K562 treated with DMSO at 1 percent for 12 hours (cell line): ENCODE measurements around the gene SPEG. TPM values are rescaled to one million over a fixed set of nuclear protein-coding genes. Genes with fewer than 3 reads are reported as not detected.

Experiments
- total RNA-seq: library from RNA; unstranded; fragments of 300-600 nt; gene quantifications from 2 replicates; pipeline ENCODE4 v1.2.3, GENCODE V29; 2022; ENCODE audit not compliant: insufficient read depth

SPEG gene
- 7.1 and 13.8 TPM in 2 replicates for total RNA-seq

DNA sequence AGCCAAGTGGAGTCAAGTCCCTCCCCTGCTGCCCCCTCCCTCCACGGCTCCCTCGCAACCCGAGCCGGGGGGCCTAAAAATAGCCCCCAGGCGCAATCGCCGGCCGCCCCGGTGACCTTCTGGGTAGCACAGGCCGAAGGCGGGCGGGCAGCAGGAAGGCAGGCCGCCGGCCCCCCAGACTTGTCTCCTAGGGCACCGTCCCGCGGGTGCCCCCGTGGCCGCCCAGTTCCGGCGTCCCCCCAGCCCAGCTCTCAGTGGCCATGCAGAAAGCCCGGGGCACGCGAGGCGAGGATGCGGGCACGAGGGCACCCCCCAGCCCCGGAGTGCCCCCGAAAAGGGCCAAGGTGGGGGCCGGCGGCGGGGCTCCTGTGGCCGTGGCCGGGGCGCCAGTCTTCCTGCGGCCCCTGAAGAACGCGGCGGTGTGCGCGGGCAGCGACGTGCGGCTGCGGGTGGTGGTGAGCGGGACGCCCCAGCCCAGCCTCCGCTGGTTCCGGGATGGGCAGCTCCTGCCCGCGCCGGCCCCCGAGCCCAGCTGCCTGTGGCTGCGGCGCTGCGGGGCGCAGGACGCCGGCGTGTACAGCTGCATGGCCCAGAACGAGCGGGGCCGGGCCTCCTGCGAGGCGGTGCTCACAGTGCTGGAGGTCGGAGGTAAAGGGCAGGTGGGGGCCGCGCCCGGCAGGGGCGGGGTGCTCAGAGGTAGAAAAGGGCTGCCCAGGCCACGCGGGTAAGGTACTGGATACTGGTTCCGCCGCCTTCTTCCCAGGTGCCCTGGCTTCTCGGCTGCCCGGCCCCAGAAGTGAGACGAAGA, at the start of gene SPEG:
TSS of gene SPEG (plus strand) at position 126 of the 808 bp plus-strand sequence. CDS start at position 261, 135 bp downstream.

DNA sequence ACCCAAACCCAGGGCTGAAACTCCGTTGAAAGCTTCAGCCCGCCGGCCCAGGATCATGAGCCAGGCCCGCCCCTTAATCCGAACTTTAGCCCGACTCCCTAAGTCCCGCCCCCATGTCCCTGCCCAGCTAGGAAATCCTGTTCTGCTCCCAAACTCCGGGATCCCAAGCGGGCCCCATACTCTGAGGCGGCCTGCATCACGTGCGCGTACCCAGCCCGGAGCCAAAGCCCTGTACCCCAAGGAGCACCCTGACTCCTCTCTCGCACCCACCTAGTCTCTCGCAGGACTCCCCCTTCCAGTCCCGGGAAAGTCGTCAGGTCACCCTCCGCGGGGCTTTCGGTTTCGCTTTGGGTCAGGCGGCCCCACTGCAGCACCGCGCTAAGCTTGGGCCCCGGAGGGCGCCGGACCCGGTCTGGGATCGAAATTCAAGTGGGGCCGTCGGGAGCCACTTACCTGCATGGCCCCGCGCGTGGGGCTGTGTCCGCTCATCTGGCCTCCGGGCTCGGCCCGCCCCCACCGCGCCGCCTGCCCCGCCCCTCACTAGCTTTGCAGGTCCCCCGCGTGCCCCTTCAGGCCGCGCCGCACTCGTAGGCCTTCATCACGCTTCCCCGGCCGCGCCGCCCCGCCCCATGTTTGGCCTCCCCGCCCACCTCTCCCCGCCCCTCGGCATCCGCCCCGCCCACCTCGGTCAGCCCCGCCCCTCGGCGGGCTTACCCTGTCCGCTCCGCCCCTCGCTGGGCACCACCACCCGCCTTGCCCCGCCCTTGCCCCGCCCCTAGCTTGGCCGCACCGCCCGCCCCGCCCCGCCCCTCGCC, 47.1 kb upstream of the SPEG start, which contains the start of gene DNPEP:
TSS of gene DNPEP (minus strand) at position 607 of the 815 bp plus-strand sequence. CDS start at position 489, 118 bp downstream.

DNA sequence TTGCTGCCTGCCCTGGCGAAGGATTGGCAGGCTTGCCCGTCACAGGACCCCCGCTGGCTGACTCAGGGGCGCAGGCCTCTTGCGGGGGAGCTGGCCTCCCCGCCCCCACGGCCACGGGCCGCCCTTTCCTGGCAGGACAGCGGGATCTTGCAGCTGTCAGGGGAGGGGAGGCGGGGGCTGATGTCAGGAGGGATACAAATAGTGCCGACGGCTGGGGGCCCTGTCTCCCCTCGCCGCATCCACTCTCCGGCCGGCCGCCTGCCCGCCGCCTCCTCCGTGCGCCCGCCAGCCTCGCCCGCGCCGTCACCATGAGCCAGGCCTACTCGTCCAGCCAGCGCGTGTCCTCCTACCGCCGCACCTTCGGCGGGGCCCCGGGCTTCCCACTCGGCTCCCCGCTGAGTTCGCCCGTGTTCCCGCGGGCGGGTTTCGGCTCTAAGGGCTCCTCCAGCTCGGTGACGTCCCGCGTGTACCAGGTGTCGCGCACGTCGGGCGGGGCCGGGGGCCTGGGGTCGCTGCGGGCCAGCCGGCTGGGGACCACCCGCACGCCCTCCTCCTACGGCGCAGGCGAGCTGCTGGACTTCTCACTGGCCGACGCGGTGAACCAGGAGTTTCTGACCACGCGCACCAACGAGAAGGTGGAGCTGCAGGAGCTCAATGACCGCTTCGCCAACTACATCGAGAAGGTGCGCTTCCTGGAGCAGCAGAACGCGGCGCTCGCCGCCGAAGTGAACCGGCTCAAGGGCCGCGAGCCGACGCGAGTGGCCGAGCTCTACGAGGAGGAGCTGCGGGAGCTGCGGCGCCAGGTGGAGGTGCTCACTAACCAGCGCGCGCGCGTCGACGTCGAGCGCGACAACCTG, 16.3 kb upstream of the SPEG start, which contains the start of gene DES:
TSS of gene DES (plus strand) at position 223 of the 857 bp plus-strand sequence. CDS start at position 309, 86 bp downstream.

DNA sequence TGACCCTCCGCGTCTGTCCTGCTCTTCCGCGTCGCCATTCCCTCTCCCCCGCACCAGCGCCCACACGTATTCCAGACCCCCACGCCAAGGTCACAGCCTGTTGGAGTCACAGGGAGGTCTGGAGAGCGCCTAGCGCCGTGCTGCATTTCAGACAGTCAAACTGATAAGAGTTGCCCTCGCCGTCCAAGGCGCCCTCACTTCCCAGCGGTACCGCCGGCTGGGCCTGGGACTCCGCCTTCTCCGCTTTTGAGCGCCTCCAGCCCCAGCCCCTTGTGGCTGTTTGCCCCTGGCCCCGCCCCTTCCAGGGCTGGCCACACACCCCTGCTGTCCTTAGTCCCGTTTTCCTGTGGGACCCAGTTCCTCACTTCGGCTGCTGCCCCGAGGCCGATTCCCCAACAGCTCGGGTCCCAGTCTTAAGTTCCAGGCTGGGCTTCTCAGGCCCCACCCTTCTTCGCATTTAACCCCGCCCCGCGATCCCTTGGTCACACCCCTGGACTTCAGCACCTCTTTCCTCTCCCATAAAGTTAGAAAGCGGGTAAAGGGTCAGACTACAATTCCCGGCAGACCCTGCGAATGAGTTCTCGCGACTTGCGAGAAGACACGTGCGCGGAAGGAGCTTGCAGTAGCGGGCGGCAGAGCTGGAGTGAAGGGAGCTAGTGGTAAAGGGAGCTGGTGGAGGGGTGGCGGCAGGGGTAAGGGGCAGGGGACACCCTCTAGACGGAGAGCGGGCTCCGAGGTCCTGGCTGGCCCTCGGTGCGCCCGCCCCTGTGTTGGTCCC, 63.8 kb downstream of the SPEG start, which contains the start of gene GMPPA:
TSS of gene GMPPA (plus strand) at position 612 of the 778 bp plus-strand sequence. CDS start 1,085 bp downstream, outside the sequence.

DNA sequence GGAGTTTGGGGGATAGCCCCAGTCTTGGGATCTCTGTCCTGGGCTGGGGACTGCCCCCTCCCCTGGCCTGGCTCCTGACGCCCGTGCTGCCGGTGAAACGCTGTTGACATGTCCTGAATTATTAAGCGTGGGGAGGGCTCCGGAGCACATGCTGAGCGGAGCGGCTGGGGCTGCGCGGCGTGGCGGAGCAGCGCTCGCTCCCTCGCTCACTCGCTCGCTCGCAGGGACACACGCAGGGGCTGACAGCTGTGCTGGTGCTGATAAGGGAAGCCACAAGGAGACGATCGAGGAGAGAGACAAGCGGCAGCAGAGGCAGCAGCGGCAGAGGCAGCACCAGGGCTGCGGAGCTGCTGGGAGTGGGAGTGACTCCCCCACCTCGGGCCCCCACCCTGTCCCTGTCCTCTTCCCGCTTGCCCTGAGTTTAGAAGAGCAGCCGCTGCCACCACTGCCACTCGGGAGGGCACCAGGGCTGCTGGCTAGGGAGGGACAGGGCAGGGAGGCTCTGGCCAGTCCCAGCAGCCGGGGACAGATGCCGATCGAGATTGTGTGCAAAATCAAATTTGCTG, 79.6 kb downstream of the SPEG start, which contains the start of gene ASIC4:
TSS of gene ASIC4 (plus strand) at position 287 of the 566 bp plus-strand sequence. CDS start at position 530, 243 bp downstream.

DNA sequence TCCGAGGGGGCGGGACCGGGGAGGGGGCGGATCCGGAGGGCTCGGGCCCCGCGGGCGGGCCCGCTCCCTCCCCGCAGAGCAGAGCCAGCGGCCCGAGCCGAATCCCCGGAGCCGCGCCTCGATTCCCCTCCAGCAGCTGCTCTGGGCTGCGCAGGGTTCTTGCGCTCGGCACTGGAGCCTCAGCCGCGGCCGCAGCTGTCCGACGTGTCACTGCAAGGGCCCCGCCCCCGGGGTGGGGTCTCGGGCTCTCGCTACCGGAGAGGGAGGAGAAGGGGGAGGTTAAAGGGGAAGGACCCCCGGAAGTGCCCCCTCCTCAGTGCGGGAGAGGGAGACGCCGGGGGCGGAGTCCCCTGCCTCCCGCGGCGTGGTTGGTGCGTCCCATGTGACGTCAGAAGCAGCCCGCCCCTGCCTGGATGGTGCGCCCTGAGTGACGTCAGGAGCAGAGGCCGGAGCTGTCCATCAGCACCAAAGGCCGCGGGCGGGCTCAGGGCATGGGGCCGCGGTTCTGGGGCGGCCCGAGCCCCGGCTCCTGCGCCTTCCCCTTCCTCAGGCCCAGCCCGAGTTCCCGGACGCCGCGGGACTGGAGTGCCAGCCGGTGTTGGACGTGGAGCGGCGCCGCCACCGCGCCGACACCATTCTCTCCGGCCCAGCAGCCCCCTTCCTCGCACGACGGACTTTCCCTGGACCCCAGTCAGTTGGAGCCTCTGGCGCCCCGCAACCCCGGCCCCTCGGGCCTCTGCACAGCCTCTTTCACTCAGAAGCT, 109.1 kb downstream of the SPEG start, which contains the start of the genes CHPF and TMEM198:
TSS of gene CHPF (minus strand) at position 214 of the 763 bp plus-strand sequence. CDS start 271 bp downstream, outside the sequence.
TSS of gene TMEM198 (plus strand) at position 433 of the 763 bp plus-strand sequence. CDS start 700 bp downstream, outside the sequence.

Other genes with a start within 250 kb of the SPEG start
- 42.7 and 47.8 TPM in 2 replicates for gene ZFAND2B, start 228.1 kb upstream of the SPEG start, total RNA-seq
- gene ABCB6, start 215.9 kb upstream of the SPEG start, total RNA-seq, result 16.1 and 16.6 TPM in 2 replicates
- 17.1 and 36.5 TPM in 2 replicates for gene ATG9A, start 205.2 kb upstream of the SPEG start, total RNA-seq
- 24.2 and 34.6 TPM in 2 replicates for gene ANKZF1, start 205.0 kb upstream of the SPEG start, total RNA-seq
- 2.0 and 7.4 TPM in 2 replicates for gene GLB1L, start 189.4 kb upstream of the SPEG start, total RNA-seq
- gene STK16, start 189.4 kb upstream of the SPEG start, total RNA-seq, result 21.3 and 23.7 TPM in 2 replicates
- not detected in 2 replicates for gene TUBA4B, start 181.6 kb upstream of the SPEG start, total RNA-seq
- 69.3 and 74.9 TPM in 2 replicates for gene TUBA4A, start 180.9 kb upstream of the SPEG start, total RNA-seq
- gene DNAJB2, start 155.5 kb upstream of the SPEG start, total RNA-seq, result 28.4 and 29.6 TPM in 2 replicates
- gene PTPRN, start 125.4 kb upstream of the SPEG start, total RNA-seq, result not detected in 2 replicates
- not detected in 2 replicates for gene RESP18, start 102.1 kb upstream of the SPEG start, total RNA-seq
- gene DNPEP, start 46.9 kb upstream of the SPEG start, total RNA-seq, result 51.2 and 77.3 TPM in 2 replicates
- 15.2 and 15.7 TPM in 2 replicates for gene DES, start 16.5 kb upstream of the SPEG start, total RNA-seq
- gene GMPPA, start 64.0 kb downstream of the SPEG start, total RNA-seq, result 112 and 128 TPM in 2 replicates
- gene ASIC4, start 79.6 kb downstream of the SPEG start, total RNA-seq, result 4.0 and 7.0 TPM in 2 replicates
- gene CHPF, start 109.0 kb downstream of the SPEG start, total RNA-seq, result 66.8 and 74.6 TPM in 2 replicates
- gene TMEM198, start 109.2 kb downstream of the SPEG start, total RNA-seq, result 1.2 and 1.5 TPM in 2 replicates
- gene OBSL1, start 136.7 kb downstream of the SPEG start, total RNA-seq, result 29.2 and 37.7 TPM in 2 replicates
- gene INHA, start 137.5 kb downstream of the SPEG start, total RNA-seq, result 4.3 and 5.6 TPM in 2 replicates
- 6.1 and 8.7 TPM in 2 replicates for gene STK11IP, start 163.0 kb downstream of the SPEG start, total RNA-seq
- gene SLC4A3, start 192.8 kb downstream of the SPEG start, total RNA-seq, result not detected in 2 replicates